GM21381 (cell line): ENCODE results near the gene OSCAR.

Experiments used
- ATAC-seq: cut with Tn5 transposase; IDR thresholded peaks from one replicate; pipeline ENCODE4 v1.9.1; 2021; ENCODE audit warnings: mild to moderate bottlenecking, moderate library complexity; ENCODE audit not compliant: unreplicated experiment

OSCAR gene, protein sequence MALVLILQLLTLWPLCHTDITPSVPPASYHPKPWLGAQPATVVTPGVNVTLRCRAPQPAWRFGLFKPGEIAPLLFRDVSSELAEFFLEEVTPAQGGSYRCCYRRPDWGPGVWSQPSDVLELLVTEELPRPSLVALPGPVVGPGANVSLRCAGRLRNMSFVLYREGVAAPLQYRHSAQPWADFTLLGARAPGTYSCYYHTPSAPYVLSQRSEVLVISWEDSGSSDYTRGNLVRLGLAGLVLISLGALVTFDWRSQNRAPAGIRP

DNA sequence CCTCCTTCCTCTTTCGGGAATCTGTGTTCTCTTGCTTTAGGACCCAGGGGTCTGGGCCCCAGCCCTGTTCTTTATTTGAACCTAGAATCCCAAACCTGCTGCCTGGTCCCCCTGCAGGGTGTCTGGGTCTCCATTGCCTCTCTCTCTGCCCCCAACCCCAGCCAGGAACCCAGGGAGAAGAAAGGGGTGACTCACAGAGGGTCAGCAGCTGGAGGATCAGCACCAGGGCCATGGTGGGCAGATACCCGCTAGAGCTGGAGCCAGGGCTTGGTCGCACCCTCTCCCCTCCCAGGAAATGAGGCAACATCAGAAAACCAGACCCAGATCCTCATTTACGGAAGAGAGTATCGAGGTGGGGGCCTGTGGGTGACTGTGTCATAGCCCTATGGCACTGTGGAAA lies at the start of gene OSCAR:
Gene OSCAR (minus strand): TSS at position 243 of the 400 bp plus-strand sequence. CDS start 11 bp downstream, at position 232.
- ATAC-seq, result no peak

DNA sequence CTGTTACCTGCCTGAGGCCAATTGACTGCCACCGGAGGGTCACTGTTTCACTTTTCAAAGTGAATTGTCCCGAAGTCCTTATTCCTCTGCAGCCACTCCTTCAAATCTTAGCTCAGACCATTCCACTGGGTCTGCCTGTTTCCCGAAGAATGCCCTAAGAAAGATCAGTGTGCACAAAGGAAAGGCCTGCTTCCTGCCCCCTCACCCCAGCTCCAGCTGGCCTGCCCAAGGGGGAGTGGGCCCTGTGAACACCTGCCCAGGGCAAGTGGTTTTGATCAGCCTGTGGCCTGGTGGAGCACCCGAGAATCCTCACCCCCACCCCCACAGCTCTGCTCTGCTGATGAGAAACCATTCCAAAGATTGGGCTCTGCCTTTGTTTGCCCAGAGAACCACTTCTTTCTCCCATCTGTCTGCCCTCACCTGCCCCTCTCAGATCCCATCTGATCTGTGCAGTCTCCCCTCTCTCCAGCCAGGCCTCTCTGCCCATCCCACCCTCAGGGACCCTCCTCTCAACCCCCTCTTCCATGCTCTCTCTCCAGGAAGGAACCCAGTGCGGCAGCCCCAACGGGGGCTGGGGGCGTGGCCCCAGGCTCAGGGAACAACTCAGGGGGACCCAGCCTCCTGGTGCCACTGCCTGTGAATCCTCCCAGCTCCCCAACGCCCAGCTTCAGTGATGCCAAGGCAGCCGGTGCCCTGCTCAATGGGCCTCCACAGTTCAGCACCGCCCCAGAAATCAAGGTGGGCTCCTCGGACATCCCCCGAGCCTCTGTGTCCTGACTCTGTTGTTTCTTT lies 48.6 kb upstream of the OSCAR start:
- no peak for ATAC-seq

DNA sequence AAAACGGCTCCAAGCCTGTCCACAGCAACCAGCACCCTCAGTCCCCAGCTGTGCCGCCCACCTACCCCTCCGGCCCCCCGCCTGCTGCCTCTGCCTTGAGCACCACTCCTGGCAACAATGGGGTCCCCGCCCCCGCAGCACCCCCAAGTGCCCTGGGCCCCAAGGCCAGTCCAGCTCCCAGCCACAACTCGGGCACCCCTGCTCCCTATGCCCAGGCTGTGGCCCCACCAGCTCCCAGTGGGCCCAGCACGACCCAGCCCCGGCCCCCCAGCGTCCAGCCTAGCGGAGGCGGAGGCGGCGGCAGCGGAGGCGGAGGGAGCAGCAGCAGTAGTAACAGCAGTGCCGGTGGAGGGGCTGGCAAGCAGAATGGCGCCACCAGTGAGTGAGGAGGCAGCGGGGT lies 47.6 kb upstream of the OSCAR start:
- no peak for ATAC-seq

DNA sequence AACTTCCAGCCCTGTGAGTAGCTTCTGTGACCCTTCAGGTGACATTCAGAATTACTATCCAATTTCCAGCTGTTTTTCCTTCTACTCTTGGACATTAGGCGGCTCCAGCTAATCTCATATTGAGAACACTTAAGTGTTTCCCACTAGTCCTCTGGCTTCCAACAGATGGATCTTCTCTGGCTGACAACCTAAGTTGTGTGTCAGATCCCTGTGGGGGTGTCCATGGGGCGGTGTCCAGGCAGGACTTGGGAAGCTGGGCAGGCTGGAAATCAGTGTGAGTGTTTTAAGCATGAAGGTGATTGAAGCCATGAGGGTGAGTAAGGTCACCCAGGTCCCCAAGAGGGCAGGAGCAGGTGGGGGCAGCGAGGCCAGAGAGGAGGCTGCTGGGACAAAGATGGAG lies 47.1 kb upstream of the OSCAR start:
- ATAC-seq, result no peak

DNA sequence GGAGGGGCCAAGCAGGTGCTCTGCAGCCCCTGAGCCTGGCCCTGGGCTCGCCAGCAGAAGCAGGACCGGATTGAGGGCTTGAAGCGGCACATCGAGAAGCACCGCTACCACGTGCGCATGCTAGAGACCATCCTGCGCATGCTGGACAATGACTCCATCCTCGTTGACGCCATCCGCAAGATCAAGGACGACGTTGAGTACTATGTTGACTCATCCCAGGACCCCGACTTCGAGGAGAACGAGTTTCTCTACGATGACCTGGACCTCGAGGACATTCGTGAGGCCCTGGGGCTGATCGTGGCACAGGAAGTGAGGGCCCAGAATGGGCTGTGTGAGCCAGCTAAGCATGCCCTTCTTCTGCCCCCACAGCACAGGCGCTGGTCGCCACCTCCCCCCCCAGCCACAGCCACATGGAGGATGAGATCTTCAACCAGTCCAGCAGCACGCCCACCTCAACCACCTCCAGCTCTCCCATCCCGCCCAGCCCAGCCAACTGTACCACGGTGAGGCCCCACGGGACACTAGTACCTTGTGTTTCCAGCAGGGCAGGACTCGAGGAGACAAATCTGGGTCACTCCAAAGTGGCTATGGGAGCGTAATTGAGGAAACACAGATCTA lies 45.0 kb upstream of the OSCAR start:
- no peak for ATAC-seq

DNA sequence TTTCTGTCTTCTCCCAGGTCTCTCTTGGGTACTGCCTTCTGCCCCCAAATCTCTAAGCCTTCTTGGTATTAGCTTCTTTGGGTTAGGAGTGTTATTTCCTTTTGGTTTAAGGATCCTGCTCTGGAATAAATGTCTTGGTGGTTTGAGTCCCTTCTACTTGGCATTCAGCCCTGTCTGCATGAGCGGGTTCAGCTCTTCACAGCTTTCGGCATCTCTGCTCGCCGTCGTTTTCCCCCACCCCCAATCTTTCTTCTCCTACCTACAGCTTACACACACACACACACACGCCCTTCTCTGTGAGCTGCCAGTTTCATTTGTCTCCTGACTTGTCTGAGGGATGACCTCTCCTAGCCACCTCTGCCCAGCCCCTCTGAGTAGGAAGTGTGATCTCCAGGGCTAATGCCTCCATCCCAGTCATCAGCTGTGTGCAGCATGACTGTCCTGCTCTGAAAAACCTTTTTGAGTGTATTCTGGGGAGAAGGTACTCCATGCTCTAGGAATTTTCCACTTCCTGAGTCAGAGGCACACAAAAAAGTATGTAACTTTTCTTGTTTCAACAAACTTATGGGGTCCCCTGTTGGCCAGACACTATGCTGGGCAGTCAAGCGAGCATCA lies 41.7 kb upstream of the OSCAR start:
- no peak for ATAC-seq

DNA sequence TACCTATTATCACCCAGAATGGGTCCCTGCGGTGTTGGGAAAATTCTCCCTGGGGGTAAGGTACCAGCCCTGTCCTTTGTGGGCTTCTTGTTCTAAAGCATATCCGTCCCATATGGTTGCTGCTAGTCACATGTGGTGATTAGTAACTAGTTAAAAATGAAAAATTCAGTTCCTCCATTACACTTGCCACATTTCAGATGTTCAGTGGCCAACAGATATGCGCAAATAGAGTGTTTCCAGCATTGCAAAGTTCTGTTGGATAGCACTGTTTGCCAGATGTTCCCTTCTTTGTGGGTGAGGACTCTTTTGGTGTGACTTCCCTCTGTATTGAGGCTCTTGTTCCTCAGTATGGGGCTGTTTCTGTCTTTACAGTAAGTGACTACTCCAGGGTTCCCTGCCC lies 40.8 kb upstream of the OSCAR start:
- ATAC-seq, result no peak

DNA sequence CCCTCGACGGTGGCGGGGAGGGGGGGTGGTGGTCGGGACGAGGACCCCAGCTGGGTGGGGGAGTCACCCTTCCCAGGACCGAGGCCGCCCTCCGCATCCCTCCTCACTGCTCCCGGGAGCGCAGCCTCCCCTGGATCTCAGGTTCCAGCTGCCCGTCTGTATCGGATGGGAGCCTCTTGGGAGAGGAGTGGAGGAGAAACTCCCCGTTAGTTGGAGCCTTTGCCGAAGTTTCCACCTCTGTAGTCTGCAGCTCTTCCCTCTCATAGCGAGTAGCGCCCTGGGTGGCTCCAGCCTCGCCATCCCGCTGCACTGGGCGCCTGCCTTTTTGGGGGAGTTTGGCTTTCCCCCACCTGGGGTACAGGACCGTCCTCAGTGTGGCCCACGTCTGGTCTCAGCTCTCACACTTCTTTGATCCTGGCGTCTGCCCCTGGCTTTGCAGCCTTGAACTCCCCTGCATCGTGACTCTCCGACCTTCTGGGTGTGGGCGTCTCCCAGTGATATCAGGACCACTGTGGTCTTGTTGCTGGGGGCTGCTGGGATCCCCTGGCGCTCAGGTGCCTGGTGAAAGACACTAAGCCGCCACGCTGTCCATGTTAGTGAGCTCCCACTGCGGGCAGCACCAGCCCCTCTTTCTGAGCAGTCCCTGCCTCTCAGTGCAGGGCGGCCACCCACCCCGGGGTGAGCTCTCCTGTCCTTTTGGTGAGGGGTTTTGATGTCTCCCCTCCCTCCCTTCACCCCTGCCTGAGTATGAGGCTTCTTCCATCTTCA lies 38.1 kb upstream of the OSCAR start:
- no peak for ATAC-seq

DNA sequence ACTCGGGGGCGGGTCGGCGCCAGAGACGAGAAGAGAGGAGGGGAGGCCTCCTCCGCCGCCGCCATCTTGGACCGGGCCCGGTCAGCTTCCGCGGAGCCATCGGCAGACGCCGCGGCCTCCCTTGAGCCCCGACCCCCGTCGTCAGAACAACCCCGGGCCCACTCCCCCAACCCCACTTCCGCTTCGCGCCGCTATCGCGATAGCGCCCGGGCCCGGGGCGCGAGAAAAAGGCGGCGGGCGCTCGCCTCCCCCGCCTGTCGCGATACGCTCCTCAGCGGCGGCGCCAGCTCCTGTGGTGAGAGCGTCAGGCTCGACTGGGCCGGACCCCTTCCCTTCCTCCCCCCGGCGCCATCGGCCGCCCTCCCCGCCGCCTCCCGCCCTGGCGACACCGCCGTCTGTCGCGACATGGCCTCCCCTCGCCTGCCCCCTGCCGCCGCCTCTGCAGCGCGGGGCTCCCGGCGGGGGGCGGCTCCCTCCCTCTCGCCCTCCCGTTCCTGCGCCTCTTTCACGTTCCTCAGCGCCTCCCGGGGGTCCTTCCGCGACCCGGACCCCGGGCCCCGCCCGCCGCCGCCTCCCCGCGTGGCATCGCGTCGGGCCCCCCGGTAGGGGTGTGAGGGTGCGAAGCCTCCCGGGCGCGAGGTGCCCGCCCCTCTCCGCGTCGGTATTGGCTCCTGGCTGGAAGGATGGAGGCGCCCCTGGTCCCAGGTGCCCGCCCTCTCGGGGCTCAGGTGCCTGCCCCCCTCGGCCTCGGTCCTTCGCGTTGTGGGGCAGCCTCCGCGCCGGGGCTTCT lies 37.3 kb upstream of the OSCAR start, which contains the start of gene CNOT3:
Gene CNOT3 (plus strand): TSS at position 64 of the 790 bp plus-strand sequence. CDS start 5,217 bp downstream, outside the sequence.
- ATAC-seq, result no peak

DNA sequence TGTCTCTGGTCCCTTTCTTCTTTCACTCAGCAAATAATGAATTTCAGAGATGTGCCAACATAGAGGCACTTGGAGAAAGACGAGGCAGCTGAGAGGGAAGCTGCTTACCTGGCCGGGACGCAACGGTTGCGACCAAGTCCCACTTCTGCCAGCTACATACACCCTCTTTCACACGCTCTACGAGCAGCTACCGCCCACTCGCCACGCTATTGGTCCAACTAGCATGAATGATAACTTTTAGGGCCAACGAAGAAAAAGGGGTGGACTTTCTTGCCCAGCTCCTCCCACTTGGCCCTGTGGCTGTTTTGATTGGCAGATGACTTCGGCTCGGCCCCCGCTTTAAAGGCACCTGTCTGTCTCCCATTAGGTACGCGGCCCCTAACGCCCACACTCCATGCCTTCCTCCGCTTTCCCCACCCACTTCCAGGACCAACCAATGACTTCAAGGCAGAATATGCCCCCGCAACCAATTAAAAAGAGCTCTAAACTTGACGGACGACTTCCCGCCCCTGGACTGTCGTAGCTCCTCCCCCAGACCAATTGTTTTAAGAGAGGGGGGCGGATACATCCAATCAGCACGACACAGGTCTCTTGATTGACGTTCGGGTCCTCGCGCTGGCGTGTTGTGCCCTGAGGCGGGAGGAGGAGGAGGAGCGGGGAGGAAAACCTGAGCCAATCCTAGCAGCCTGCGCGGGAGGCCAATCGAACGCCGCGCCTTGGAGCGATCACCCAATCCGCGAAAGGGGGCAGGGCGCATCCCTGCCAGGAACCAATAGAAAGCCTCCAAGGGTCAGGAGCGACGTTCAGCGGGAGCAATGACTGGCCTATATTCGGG lies 36.5 kb upstream of the OSCAR start:
- ATAC-seq, result peak; percentile 80

DNA sequence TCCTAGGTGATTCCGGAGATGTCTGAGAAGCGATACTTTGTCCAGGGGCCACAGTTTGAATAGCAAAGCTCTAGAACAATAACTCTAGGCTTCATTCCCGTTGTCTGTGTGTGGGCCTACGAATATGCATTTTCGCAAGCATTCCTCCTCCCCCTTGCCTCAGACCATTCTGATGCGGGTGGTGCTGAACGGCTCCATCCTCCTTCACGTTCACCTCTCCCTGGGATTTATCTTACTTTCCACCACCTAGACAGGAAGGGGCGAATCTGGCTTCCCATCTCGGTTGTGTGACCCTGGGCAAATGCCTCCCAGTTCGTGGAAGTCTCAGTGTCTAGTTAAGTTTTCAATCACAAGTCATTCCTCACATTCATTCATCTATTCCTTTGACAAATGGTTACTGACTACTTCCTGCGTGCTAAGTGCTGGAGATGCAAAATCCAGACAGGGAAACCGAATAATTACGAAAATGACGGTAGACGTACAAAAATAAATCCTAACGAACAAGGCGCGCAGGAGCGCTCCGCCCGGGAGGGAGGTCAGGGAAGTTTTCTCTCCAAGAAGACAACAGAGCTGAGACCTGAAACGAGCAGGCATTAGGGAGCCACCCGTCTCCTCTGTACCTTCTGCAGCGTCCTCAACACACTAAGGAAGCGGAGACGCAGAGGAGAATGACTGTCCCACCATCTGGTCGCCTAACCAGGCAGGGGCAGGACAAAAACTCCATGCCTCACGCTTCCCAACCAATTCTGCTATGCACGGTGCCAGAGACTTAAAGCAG lies 35.7 kb upstream of the OSCAR start:
- no peak for ATAC-seq

DNA sequence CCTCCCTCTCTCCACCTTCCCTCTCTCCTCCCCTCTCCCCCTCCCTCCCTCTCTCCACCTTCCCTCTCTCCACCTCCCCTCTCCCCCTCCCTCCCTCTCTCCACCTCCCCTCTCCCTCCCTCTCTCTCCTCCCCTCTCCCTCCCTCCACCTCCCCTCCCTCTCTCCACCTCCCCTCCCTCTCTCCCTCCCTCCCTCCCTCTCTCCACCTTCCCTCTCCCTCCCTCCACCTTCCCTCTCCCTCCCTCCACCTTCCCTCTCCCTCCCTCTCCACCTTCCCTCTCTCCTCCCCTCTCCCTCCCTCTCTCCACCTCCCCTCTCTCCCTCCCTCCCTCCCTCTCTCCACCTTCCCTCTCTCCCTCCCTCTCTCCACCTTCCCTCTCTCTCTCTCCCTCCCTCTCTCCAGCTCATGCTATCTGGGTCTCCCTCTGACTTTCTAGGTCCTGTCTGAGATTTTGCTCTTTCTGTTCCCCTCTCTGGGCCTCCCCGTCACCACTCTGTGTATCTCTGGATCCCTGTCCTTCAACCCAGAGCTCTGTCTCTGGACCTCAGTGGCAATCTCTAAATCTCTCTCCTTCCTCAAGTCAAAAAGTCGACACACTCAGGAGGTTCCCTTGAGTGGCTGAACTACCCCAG lies 33.5 kb upstream of the OSCAR start:
- ATAC-seq, result no peak

DNA sequence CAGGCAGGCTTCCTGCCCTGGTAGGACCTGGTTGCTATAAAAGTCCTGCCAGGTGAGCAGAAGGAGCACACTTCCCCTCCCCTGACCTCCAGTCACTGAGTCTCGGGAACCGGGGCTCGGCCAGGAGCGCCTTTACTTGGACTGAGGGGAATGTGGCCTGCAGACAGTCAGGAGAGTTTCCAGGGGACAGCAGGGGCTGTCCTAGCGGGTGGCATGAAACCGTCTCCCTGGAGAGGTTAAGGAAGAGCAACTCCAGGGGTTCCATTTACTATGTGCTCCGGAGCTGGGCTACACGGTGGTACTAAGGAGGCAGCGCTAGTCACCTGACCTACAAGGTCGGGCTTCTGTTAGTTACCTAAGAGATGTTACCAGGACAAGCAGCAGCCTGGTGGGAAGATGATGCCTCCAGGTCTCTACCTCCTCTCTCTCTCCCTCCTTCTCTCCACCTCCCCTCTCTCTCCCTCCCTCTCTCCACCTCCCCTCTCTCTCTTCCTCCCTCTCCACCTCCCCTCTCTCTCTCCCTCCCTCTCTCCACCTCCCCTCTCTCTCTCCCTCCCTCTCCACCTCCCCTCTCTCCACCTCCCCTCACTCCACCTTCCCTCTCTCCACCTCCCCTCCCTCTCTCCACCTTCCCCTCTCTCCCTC lies 32.8 kb upstream of the OSCAR start:
- no peak for ATAC-seq

DNA sequence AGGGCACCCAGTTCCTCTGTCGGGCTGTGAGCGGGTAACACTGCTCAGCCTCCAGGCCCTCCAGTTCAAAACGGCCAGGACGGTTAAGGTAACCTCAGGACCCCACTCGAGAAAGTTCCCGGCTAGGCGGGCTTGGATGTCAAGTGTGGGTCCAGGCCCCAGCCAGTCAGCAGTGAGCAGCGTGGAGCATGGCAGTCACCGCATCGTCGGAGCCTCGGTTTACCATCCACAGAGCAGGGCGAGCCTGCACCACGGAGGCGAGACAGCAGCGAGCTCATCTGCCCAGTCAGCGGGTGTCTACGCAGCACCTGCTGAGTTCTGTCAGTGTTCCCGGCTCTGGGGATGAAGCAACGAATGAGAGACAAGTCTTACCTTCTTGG lies 29.0 kb upstream of the OSCAR start:
- ATAC-seq, result no peak

DNA sequence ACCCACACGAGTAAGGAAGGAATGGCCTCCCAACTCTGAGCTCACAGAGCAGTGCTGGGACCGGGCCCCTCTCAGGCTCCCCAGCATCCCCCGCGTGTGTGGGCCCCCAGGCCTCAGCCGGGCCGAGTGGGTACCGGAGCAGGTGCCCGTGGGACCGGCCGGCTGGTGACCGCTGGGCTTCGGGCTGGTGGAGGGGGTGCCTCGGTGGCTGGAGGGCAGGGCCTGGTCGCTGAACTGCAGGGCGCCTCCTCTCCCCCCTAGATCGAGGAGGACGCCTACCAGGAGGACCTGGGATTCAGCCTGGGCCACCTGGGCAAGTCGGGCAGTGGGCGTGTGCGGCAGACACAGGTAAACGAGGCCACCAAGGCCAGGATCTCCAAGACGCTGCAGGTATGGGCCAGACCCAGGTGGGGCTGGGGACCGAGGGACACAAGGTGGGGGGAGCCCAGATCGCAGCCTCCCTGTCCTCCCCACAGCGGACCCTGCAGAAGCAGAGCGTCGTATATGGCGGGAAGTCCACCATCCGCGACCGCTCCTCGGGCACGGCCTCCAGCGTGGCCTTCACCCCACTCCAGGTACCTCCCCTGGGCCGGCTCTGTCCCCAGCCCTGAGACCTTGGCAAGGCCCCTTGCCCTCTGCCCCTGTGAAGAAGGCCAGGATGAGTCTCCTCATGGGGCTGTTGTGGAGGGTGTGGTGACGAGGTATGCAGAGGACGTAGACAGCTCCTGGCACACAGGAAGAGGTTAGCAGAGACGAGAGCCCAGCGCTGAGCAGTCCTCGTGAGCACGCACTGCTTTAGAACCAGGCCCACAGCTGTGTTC lies 28.4 kb upstream of the OSCAR start:
- no peak for ATAC-seq

DNA sequence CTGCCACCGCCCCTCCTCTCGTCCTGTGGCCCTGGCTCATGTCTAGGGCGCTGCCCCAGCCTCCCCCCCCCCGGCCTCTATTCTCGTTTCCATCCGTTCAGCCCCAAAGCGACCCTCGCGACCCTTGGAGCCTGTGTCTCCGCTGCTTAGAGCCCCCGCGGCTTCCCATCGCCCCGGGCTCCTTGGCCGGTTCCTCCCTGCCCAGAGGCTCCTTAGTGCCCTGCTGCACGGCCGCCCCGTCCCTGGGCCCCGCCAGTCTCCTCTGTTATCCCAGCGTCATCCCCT lies 27.8 kb upstream of the OSCAR start:
- ATAC-seq, result no peak
